GM21723 (cell line): Measurements from ENCODE around the gene MRPS14.
A peak's percentile ranks its signal among the peaks of the same experiment; 100 is the strongest.
"Not testable (repeated sequence)": the region's sequence is repeated elsewhere in the genome, so short reads cannot be mapped to it uniquely, and the experiment has no call there.

Source experiments
- ATAC-seq: cut with Tn5 transposase; IDR thresholded peaks from one replicate; pipeline ENCODE4 v1.9.1; 2021; ENCODE audit warnings: mild to moderate bottlenecking, moderate library complexity; ENCODE audit not compliant: unreplicated experiment

The MRPS14 gene

GRCh38 chr1:175024773-175025172 lies 1.5 kb upstream of the MRPS14 start:
- ATAC-seq, result no peak

GRCh38 chr1:175023922-175024242 lies 657 bp upstream of the MRPS14 start:
- not testable (repeated sequence) for ATAC-seq

- no peak for ATAC-seq
Measured at GRCh38 chr1:175019524-175019923, 3.7 kb downstream of the MRPS14 start.

GRCh38 chr1:175015243-175015642 lies 8.0 kb downstream of the MRPS14 start:
- no peak for ATAC-seq

GRCh38 chr1:175013445-175013844 lies 9.8 kb downstream of the MRPS14 start:
- no peak for ATAC-seq

GRCh38 chr1:175009532-175009931 lies 13.7 kb downstream of the MRPS14 start:
- no peak for ATAC-seq

- ATAC-seq, result no peak
Measured at GRCh38 chr1:175005085-175005783, 18.0 kb downstream of the MRPS14 start.

GRCh38 chr1:175003521-175003920 lies 19.7 kb downstream of the MRPS14 start:
- ATAC-seq, result no peak

- no peak for ATAC-seq
Measured at GRCh38 chr1:175002910-175003517, 20.2 kb downstream of the MRPS14 start.

GRCh38 chr1:175000697-175001187 lies 22.5 kb downstream of the MRPS14 start:
- ATAC-seq, result no peak

GRCh38 chr1:174999936-175000696 lies 23.1 kb downstream of the MRPS14 start, which contains the start of gene CACYBP:
CACYBP (plus strand) TSS chr1:174999947; CDS start chr1:175000181, 234 bp downstream.
- ATAC-seq, result peak; percentile 16

- peak; percentile 81 for ATAC-seq
Measured at GRCh38 chr1:174999216-174999935, 23.8 kb downstream of the MRPS14 start.

GRCh38 chr1:174998569-174999215 lies 24.5 kb downstream of the MRPS14 start:
- ATAC-seq, result no peak

- ATAC-seq, result no peak
Measured at GRCh38 chr1:174997041-174997440, 26.2 kb downstream of the MRPS14 start.

GRCh38 chr1:174996476-174996875 lies 26.7 kb downstream of the MRPS14 start:
- ATAC-seq, result no peak

- ATAC-seq, result no peak
Measured at GRCh38 chr1:174995916-174996315, 27.3 kb downstream of the MRPS14 start.

GRCh38 chr1:174995121-174995520 lies 28.1 kb downstream of the MRPS14 start:
- no peak for ATAC-seq

GRCh38 chr1:174991473-174991872 lies 31.8 kb downstream of the MRPS14 start:
- no peak for ATAC-seq

- peak; percentile 59 for ATAC-seq
Measured at GRCh38 chr1:174990382-174990999, 32.7 kb downstream of the MRPS14 start.

GRCh38 chr1:174989536-174990220 lies 33.5 kb downstream of the MRPS14 start:
- no peak for ATAC-seq
